ENCODE data around the gene NYAP2.

NYAP2 gene

GRCh38 chr2:225428360-225428759 lies 28.9 kb downstream of the NYAP2 start:
- DNase-seq (ENCODE audit: low spot score): no peak

GRCh38 chr2:225429717-225430116 lies 30.2 kb downstream of the NYAP2 start:
- DNase-seq (ENCODE audit: low spot score): peak; percentile 84

- DNase-seq (ENCODE audit: low spot score): no peak
Observed at GRCh38 chr2:225431105-225431863, 31.8 kb downstream of the NYAP2 start.

- no peak for DNase-seq (ENCODE audit: low spot score)
Observed at GRCh38 chr2:225434014-225434413, 34.5 kb downstream of the NYAP2 start.

GRCh38 chr2:225437319-225437718 lies 37.8 kb downstream of the NYAP2 start:
- DNase-seq (ENCODE audit: low spot score): no peak

- no peak for DNase-seq (ENCODE audit: low spot score)
Observed at GRCh38 chr2:225438248-225438647, 38.7 kb downstream of the NYAP2 start.

- DNase-seq (ENCODE audit: low spot score): no peak
Observed at GRCh38 chr2:225452677-225453076, 53.2 kb downstream of the NYAP2 start.

- DNase-seq (ENCODE audit: low spot score): no peak
Observed at GRCh38 chr2:225454412-225454811, 54.9 kb downstream of the NYAP2 start.

- no peak for DNase-seq (ENCODE audit: low spot score)
Observed at GRCh38 chr2:225456619-225457260, 57.2 kb downstream of the NYAP2 start.

GRCh38 chr2:225457482-225457881 lies 58.0 kb downstream of the NYAP2 start:
- peak; percentile 6 for DNase-seq (ENCODE audit: low spot score)

- DNase-seq (ENCODE audit: low spot score): no peak
Observed at GRCh38 chr2:225458431-225459117, 59.1 kb downstream of the NYAP2 start.

- no peak for DNase-seq (ENCODE audit: low spot score)
Observed at GRCh38 chr2:225462417-225462816, 62.9 kb downstream of the NYAP2 start.

- DNase-seq (ENCODE audit: low spot score): no peak
Observed at GRCh38 chr2:225462945-225463344, 63.4 kb downstream of the NYAP2 start.

- no peak for DNase-seq (ENCODE audit: low spot score)
Observed at GRCh38 chr2:225463449-225463848, 63.9 kb downstream of the NYAP2 start.

GRCh38 chr2:225464346-225465025 lies 65.0 kb downstream of the NYAP2 start:
- no peak for DNase-seq (ENCODE audit: low spot score)

GRCh38 chr2:225465827-225466226 lies 66.3 kb downstream of the NYAP2 start:
- no peak for DNase-seq (ENCODE audit: low spot score)

- DNase-seq (ENCODE audit: low spot score): no peak
Observed at GRCh38 chr2:225466891-225467604, 67.5 kb downstream of the NYAP2 start.

- DNase-seq (ENCODE audit: low spot score): no peak
Observed at GRCh38 chr2:225468131-225468530, 68.6 kb downstream of the NYAP2 start.

- no peak for DNase-seq (ENCODE audit: low spot score)
Observed at GRCh38 chr2:225471039-225471438, 71.5 kb downstream of the NYAP2 start.

GRCh38 chr2:225471482-225471881 lies 72.0 kb downstream of the NYAP2 start:
- no peak for DNase-seq (ENCODE audit: low spot score)

GRCh38 chr2:225472161-225472560 lies 72.7 kb downstream of the NYAP2 start:
- no peak for DNase-seq (ENCODE audit: low spot score)

- DNase-seq (ENCODE audit: low spot score): no peak
Observed at GRCh38 chr2:225479386-225479785, 79.9 kb downstream of the NYAP2 start.
